Measurements from ENCODE around the gene MYOZ1. TPM values are rescaled to one million over a fixed set of nuclear protein-coding genes. Genes with fewer than 3 reads are reported as not detected.

Gene MYOZ1
- total RNA-seq, 1 experiment from 2014 or later, result not detected

DNA sequence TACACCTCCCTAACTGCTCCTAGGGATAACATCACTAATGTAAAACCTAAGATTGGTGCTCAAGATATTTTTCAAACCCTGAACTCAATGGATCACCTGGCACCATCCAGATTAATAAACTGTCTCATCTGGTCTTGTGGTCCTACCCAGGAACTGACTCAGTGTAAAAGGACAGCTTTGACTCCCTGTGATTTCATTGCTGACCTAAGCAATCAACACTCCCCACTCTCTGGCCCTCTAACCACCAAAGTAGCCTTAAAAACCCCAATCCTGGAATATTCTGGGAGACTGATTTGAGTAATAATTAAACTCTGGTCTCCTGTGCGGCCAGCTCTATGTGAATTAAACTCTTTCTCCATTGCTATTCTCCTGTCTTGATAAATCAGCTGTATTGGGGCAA, 43.9 kb downstream of the MYOZ1 start (continued):
- TF ChIP-seq, protein P1, sequence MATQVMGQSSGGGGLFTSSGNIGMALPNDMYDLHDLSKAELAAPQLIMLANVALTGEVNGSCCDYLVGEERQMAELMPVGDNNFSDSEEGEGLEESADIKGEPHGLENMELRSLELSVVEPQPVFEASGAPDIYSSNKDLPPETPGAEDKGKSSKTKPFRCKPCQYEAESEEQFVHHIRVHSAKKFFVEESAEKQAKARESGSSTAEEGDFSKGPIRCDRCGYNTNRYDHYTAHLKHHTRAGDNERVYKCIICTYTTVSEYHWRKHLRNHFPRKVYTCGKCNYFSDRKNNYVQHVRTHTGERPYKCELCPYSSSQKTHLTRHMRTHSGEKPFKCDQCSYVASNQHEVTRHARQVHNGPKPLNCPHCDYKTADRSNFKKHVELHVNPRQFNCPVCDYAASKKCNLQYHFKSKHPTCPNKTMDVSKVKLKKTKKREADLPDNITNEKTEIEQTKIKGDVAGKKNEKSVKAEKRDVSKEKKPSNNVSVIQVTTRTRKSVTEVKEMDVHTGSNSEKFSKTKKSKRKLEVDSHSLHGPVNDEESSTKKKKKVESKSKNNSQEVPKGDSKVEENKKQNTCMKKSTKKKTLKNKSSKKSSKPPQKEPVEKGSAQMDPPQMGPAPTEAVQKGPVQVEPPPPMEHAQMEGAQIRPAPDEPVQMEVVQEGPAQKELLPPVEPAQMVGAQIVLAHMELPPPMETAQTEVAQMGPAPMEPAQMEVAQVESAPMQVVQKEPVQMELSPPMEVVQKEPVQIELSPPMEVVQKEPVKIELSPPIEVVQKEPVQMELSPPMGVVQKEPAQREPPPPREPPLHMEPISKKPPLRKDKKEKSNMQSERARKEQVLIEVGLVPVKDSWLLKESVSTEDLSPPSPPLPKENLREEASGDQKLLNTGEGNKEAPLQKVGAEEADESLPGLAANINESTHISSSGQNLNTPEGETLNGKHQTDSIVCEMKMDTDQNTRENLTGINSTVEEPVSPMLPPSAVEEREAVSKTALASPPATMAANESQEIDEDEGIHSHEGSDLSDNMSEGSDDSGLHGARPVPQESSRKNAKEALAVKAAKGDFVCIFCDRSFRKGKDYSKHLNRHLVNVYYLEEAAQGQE (IDR thresholded peaks at IDR 0.05; ENCODE audit: low read depth), result no peak
- TF ChIP-seq, protein P2, sequence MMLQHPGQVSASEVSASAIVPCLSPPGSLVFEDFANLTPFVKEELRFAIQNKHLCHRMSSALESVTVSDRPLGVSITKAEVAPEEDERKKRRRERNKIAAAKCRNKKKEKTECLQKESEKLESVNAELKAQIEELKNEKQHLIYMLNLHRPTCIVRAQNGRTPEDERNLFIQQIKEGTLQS (IDR thresholded peaks at IDR 0.05), result no peak
- TF ChIP-seq CEBPB (IDR thresholded peaks at IDR 0.05; ENCODE audit: low read depth), result no peak
- TF ChIP-seq POLR2A (IDR thresholded peaks at IDR 0.05; ENCODE audit: borderline replicate concordance, extremely low read depth, insufficient read depth, insufficient read length), result no peak

DNA sequence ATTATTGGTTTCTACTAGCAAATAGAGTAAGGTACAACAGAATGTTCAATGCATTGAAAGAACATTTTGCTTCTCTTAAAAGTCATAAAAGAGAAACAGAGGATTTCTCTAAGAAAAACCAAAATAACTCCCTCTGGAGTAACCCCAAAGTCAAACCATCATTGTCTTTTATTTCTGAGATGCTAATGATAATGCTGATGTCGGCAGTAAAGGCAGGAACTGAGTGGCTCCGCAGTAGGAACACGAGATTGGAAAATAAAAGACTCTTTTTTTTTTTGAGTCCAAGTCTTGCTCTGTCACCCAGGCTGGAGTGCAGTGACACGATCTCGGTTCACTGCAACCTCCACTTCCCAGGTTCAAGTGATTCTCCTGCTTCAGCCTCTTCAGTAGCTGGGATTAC, 47.5 kb downstream of the MYOZ1 start:
- peaks cover 14 to 23% of the 10 kb centered on the region in 2 experiments; a peak in 3 of 4 replicates for H3K4me1 ChIP-seq (ENCODE audit: control insufficient read depth in 1 of 2, insufficient read depth in 2 of 2, low read length in 2 of 2)
- no TSS peak for BruUV-seq (replicated peaks)
- no peak overlapping the region for H3K27ac ChIP-seq (ENCODE audit: low read depth, low read length)
- ATAC-seq, result no peak
- intact Hi-C loops (cut with micrococcal nuclease), result no loop called here
- H2AFZ ChIP-seq (ENCODE audit: low read depth, low read length, poor library complexity, severe bottlenecking), result no peak overlapping the region
- H3K9ac ChIP-seq (ENCODE audit: low read length), result no peak overlapping the region
- H3K36me3 ChIP-seq (ENCODE audit: control insufficient read depth in 1 of 2, insufficient read depth in 2 of 2, low read length in 2 of 2), result no peaks in the 10 kb centered on the region
- H3K27me3 ChIP-seq (ENCODE audit: insufficient read depth, low read length), result no peaks in the 10 kb centered on the region
- no peaks in the 10 kb centered on the region for H3K9me2 ChIP-seq (ENCODE audit: insufficient read depth)
- ChIA-PET POLR2A (interaction anchor here (0.8 kb wide), 1 partner anchor 32 kb away, joined by 5 read pairs; no protein-coding TSS in a partner anchor), CTCF (no interaction called here), RAD21 (ENCODE audit: low non-redundant PET in 1 of 2, low total read pairs in 2 of 2, uncharacterized antibody in 2 of 2, unreplicated experiment in 2 of 2) (no interaction called here)
- H3K79me2 ChIP-seq (ENCODE audit: insufficient read depth, low read length), result no peaks in the 10 kb centered on the region
- TF ChIP-seq, protein P3, sequence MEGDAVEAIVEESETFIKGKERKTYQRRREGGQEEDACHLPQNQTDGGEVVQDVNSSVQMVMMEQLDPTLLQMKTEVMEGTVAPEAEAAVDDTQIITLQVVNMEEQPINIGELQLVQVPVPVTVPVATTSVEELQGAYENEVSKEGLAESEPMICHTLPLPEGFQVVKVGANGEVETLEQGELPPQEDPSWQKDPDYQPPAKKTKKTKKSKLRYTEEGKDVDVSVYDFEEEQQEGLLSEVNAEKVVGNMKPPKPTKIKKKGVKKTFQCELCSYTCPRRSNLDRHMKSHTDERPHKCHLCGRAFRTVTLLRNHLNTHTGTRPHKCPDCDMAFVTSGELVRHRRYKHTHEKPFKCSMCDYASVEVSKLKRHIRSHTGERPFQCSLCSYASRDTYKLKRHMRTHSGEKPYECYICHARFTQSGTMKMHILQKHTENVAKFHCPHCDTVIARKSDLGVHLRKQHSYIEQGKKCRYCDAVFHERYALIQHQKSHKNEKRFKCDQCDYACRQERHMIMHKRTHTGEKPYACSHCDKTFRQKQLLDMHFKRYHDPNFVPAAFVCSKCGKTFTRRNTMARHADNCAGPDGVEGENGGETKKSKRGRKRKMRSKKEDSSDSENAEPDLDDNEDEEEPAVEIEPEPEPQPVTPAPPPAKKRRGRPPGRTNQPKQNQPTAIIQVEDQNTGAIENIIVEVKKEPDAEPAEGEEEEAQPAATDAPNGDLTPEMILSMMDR (IDR thresholded peaks at IDR 0.05 in 2 of 3, conservative IDR thresholded peaks at IDR 0.05 in 1 of 3; ENCODE audit: borderline replicate concordance in 1 of 3, insufficient read depth in 1 of 3, low read depth in 2 of 3, low read length in 2 of 3), result no peak
- TF ChIP-seq, protein P4, sequence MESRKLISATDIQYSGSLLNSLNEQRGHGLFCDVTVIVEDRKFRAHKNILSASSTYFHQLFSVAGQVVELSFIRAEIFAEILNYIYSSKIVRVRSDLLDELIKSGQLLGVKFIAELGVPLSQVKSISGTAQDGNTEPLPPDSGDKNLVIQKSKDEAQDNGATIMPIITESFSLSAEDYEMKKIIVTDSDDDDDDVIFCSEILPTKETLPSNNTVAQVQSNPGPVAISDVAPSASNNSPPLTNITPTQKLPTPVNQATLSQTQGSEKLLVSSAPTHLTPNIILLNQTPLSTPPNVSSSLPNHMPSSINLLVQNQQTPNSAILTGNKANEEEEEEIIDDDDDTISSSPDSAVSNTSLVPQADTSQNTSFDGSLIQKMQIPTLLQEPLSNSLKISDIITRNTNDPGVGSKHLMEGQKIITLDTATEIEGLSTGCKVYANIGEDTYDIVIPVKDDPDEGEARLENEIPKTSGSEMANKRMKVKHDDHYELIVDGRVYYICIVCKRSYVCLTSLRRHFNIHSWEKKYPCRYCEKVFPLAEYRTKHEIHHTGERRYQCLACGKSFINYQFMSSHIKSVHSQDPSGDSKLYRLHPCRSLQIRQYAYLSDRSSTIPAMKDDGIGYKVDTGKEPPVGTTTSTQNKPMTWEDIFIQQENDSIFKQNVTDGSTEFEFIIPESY (IDR thresholded peaks at IDR 0.05; ENCODE audit: extremely low read depth, insufficient replicate concordance, low read length), result no peak
- TF ChIP-seq CEBPB (IDR thresholded peaks at IDR 0.05; ENCODE audit: low read depth) (no peak), SRF (IDR thresholded peaks at IDR 0.05; ENCODE audit: low read depth) (no peak), POLR2A (IDR thresholded peaks at IDR 0.05; ENCODE audit: borderline replicate concordance, extremely low read depth, insufficient read depth, insufficient read length) (no peak), YY1 (IDR thresholded peaks at IDR 0.05; ENCODE audit: extremely low read depth, insufficient replicate concordance, low read depth, low read length) (no peak)
- H3K4me3 ChIP-seq (replicated peaks in 1 of 2; ENCODE audit: low read depth in 1 of 2, low read length in 2 of 2), result no peak overlapping the region
- no peak overlapping the region for H3K4me2 ChIP-seq (ENCODE audit: low read length)
- no peaks in the 10 kb centered on the region for H4K20me1 ChIP-seq (ENCODE audit: insufficient read depth)
- no peaks in the 10 kb centered on the region for H3K9me3 ChIP-seq (ENCODE audit: control insufficient read depth in 1 of 2, insufficient read depth in 1 of 2, low read depth in 1 of 2, low read length in 2 of 2)
- no peak for DNase-seq (ENCODE audit: low read depth, low spot score)
